ENCODE measurements around the gene AQP6. TPM values are rescaled to one million over a fixed set of nuclear protein-coding genes. Genes with fewer than 3 reads are reported as not detected.

Gene AQP6
- total RNA-seq, 1 experiment from 2014 or later = 0.09 TPM

DNA sequence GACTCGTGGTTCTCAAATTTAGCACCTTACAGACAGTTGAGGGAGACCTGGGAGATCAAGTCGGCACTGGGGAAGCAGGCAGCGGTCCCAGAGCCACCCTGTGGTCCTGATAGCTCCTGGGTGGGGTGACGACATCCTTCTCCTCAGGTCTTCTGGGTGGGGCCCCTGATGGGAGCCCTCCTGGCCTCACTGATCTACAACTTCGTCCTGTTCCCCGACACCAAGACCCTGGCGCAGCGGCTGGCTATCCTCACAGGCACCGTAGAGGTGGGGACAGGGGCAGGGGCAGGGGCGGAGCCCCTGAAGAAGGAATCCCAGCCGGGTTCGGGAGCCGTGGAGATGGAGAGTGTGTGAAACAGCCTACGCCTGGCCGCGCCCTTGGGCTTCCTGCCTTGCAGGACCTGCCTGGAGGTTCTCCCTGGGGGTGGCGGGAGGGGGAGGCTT lies 2.6 kb downstream of the AQP6 start:
- peak; percentile 50 for ATAC-seq

DNA sequence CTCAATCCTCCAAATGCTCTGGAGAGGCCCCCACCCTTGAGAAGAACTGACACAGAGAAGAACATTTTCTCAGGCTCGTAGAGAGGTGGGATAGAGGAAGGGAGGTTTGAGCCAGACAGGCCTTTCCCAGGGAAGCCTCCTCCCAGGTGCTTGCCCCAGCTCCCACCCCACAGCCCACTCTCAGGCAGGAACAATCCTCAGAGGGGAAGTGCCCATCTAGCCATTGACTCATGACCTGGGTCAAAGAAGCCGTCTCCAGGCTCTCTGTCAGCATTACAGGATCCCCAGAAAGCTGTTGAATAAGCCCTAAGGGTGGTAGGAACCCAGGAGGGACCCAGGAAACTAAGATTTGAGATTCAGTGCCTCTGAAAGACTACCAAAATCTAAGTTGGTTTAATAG lies 3.8 kb downstream of the AQP6 start:
- CTCF ChIA-PET = interaction anchor here (1.0 to 8.2 kb wide), 3 partner anchors 9 to 94 kb away, joined by 3 to 120 read pairs (median 16); no protein-coding TSS in a partner anchor

More for the DNA sequence above, 2.6 kb downstream of the AQP6 start:
- Mint-ChIP-seq H3K4me3 (no peak overlapping the region), H3K4me1 (peaks cover 19% of the 10 kb centered on the region), H3K9me3 (no peaks in the 10 kb centered on the region), H3K36me3 (no peaks in the 10 kb centered on the region), H3K27me3 (ENCODE audit: low read depth) (no peaks in the 10 kb centered on the region), H3K27ac (no peak overlapping the region)
- DNase-seq (ENCODE audit: low spot score) = no peak
- POLR2A ChIA-PET = no interaction called here
- TF ChIP-seq HMGA2 (CRISPR knock-in tag; IDR thresholded peaks at IDR 0.05) = no peak
- no peak for TF ChIP-seq HMGXB4 (CRISPR knock-in tag; IDR thresholded peaks at IDR 0.05)
- TF ChIP-seq KAT7 (CRISPR knock-in tag; IDR thresholded peaks at IDR 0.05; ENCODE audit: borderline replicate concordance) = no peak
- TF ChIP-seq, protein P1, sequence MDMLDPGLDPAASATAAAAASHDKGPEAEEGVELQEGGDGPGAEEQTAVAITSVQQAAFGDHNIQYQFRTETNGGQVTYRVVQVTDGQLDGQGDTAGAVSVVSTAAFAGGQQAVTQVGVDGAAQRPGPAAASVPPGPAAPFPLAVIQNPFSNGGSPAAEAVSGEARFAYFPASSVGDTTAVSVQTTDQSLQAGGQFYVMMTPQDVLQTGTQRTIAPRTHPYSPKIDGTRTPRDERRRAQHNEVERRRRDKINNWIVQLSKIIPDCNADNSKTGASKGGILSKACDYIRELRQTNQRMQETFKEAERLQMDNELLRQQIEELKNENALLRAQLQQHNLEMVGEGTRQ (CRISPR knock-in tag; IDR thresholded peaks at IDR 0.05) = no peak
- no peak for TF ChIP-seq TP53 (CRISPR knock-in tag; IDR thresholded peaks at IDR 0.05)
- no peak for TF ChIP-seq GRHL2 (CRISPR knock-in tag; IDR thresholded peaks at IDR 0.05; ENCODE audit: insufficient replicate concordance, severe bottlenecking)
- TF ChIP-seq, protein P2, sequence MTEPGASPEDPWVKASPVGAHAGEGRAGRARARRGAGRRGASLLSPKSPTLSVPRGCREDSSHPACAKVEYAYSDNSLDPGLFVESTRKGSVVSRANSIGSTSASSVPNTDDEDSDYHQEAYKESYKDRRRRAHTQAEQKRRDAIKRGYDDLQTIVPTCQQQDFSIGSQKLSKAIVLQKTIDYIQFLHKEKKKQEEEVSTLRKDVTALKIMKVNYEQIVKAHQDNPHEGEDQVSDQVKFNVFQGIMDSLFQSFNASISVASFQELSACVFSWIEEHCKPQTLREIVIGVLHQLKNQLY (CRISPR knock-in tag; IDR thresholded peaks at IDR 0.05) = no peak
- no peak for TF ChIP-seq ZNF671 (CRISPR knock-in tag; IDR thresholded peaks at IDR 0.05)
- CTCF ChIA-PET = interaction anchor here (0.7 to 8.2 kb wide), 9 partner anchors 8 to 108 kb away, joined by 3 to 120 read pairs (median 4); no protein-coding TSS in a partner anchor

GRCh38 chr12:49978125-49978524 lies 5.4 kb downstream of the AQP6 start:
- DNase-seq (ENCODE audit: low spot score) (no peak), ATAC-seq (no peak)
- H3K36me3 Mint-ChIP-seq = no peaks in the 10 kb centered on the region
- CTCF ChIA-PET = interaction anchor here (0.7 to 8.2 kb wide), 4 partner anchors 11 to 55 kb away, joined by 3 to 120 read pairs (median 5); partner anchors contain the start of gene RACGAP1
- H3K27ac Mint-ChIP-seq = no peak overlapping the region
- H3K9me3 Mint-ChIP-seq = no peaks in the 10 kb centered on the region
- peaks cover 19% of the 10 kb centered on the region for H3K4me1 Mint-ChIP-seq
- H3K27me3 Mint-ChIP-seq (ENCODE audit: low read depth) = no peaks in the 10 kb centered on the region
- POLR2A ChIA-PET = no interaction called here
- H3K4me3 Mint-ChIP-seq = no peak overlapping the region
- no peak for TF ChIP-seq JUN (CRISPR knock-in tag; IDR thresholded peaks at IDR 0.05)
- TF ChIP-seq ZNF396 (CRISPR knock-in tag; IDR thresholded peaks at IDR 0.05; ENCODE audit: borderline replicate concordance) = no peak
- TF ChIP-seq, protein P3, sequence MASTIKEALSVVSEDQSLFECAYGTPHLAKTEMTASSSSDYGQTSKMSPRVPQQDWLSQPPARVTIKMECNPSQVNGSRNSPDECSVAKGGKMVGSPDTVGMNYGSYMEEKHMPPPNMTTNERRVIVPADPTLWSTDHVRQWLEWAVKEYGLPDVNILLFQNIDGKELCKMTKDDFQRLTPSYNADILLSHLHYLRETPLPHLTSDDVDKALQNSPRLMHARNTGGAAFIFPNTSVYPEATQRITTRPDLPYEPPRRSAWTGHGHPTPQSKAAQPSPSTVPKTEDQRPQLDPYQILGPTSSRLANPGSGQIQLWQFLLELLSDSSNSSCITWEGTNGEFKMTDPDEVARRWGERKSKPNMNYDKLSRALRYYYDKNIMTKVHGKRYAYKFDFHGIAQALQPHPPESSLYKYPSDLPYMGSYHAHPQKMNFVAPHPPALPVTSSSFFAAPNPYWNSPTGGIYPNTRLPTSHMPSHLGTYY (CRISPR knock-in tag; IDR thresholded peaks at IDR 0.05) = no peak
- TF ChIP-seq TEAD1 (CRISPR knock-in tag; IDR thresholded peaks at IDR 0.05) = no peak
- no peak for TF ChIP-seq ZNF121 (CRISPR knock-in tag; IDR thresholded peaks at IDR 0.05)
- TF ChIP-seq NR3C1 (CRISPR knock-in tag; conservative IDR thresholded peaks at IDR 0.05; ENCODE audit: low read depth) = no peak
- no peak for TF ChIP-seq ZNF423 (CRISPR knock-in tag; IDR thresholded peaks at IDR 0.05)
- no peak for TF ChIP-seq PRRX2 (CRISPR knock-in tag; IDR thresholded peaks at IDR 0.05)
- no peak for TF ChIP-seq EMX1 (CRISPR knock-in tag; IDR thresholded peaks at IDR 0.05)
- no peak for TF ChIP-seq CBFB (CRISPR knock-in tag; IDR thresholded peaks at IDR 0.05; ENCODE audit: low read depth)
- no peak for TF ChIP-seq KAT7 (CRISPR knock-in tag; IDR thresholded peaks at IDR 0.05; ENCODE audit: borderline replicate concordance)
- no peak for TF ChIP-seq NFATC4 (CRISPR knock-in tag; IDR thresholded peaks at IDR 0.05)
- no peak for TF ChIP-seq NFYB (CRISPR knock-in tag; conservative IDR thresholded peaks at IDR 0.05; ENCODE audit: low read depth)
- TF ChIP-seq FOXP1 (CRISPR knock-in tag; IDR thresholded peaks at IDR 0.05; ENCODE audit: borderline replicate concordance) = no peak
- TF ChIP-seq TEAD4 (CRISPR knock-in tag; IDR thresholded peaks at IDR 0.05) = no peak
- no peak for TF ChIP-seq ARID4B (CRISPR knock-in tag; IDR thresholded peaks at IDR 0.05; ENCODE audit: borderline replicate concordance)

More for the DNA sequence above, 3.8 kb downstream of the AQP6 start:
- POLR2A ChIA-PET = no interaction called here
- Mint-ChIP-seq H3K27ac (no peak overlapping the region), H3K4me1 (peaks cover 19% of the 10 kb centered on the region), H3K36me3 (no peaks in the 10 kb centered on the region), H3K27me3 (ENCODE audit: low read depth) (no peaks in the 10 kb centered on the region), H3K9me3 (no peaks in the 10 kb centered on the region), H3K4me3 (no peak overlapping the region)
- TF ChIP-seq, protein P4, sequence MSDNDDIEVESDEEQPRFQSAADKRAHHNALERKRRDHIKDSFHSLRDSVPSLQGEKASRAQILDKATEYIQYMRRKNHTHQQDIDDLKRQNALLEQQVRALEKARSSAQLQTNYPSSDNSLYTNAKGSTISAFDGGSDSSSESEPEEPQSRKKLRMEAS (CRISPR knock-in tag; IDR thresholded peaks at IDR 0.05) = no peak
- DNase-seq (ENCODE audit: low spot score) (no peak), ATAC-seq (no peak)

All from WTC11 (cell line).